MG63 (cell line): ENCODE results near the gene PAK6. TPM values are rescaled to one million over a fixed set of nuclear protein-coding genes. Genes with fewer than 3 reads are reported as not detected.

ENCODE experiments used
- DNase-seq: peaks from one replicate; pipeline ENCODE4 v3.0.0-alpha.2; 2020
- H3K27me3 ChIP-seq: fragments of 250-450 bp; sonication (Bioruptor Pico); 2 replicates; pipeline ENCODE4 v1.5.1; 2020; ENCODE audit warnings: mild to moderate bottlenecking, moderate library complexity
- H3K36me3 ChIP-seq: fragments of 250-450 bp; sonication (Bioruptor Pico); 2 replicates; pipeline ENCODE4 v1.5.1; 2020; ENCODE audit warnings: mild to moderate bottlenecking, moderate library complexity
- H3K4me3 ChIP-seq: fragments of 250-450 bp; sonication (Bioruptor Pico); 2 replicates; pipeline ENCODE4 v1.5.1; 2020; ENCODE audit warnings: mild to moderate bottlenecking, moderate library complexity
- H3K9me3 ChIP-seq: fragments of 250-450 bp; sonication (Bioruptor Pico); 2 replicates; pipeline ENCODE4 v1.5.1; 2020; ENCODE audit warnings: mild to moderate bottlenecking, moderate library complexity
- total RNA-seq: library from RNA; depleted of rRNA; stranded (reverse); fragments of >200 nt; shearing (Covaris generic); gene quantifications from 2 replicates; pipeline ENCODE4 v1.2.3, GENCODE V29; 2014; ENCODE audit warnings: low replicate concordance

Gene PAK6
- total RNA-seq, 1 experiment from 2014 or later: 3.9 TPM

- Histone ChIP-seq H3K9me3 (no peaks in the 10 kb centered on the region), H3K27me3 (peaks cover 3% of the 10 kb centered on the region; the same call in 1 of the 2 replicates), H3K4me3 (no peak overlapping the region), H3K36me3 (no peaks in the 10 kb centered on the region)
- no peak for DNase-seq
Measured at GRCh38 chr15:40281057-40281800, 42.4 kb downstream of the PAK6 start.

- DNase-seq: no peak
- Histone ChIP-seq H3K9me3 (no peaks in the 10 kb centered on the region), H3K27me3 (peaks cover 3% of the 10 kb centered on the region; the same call in 1 of the 2 replicates), H3K4me3 (no peak overlapping the region), H3K36me3 (no peaks in the 10 kb centered on the region)
Measured at GRCh38 chr15:40281801-40282146, 42.9 kb downstream of the PAK6 start.

GRCh38 chr15:40282147-40282868 lies 43.4 kb downstream of the PAK6 start:
- Histone ChIP-seq H3K9me3 (no peaks in the 10 kb centered on the region), H3K36me3 (no peaks in the 10 kb centered on the region), H3K27me3 (peaks cover 3% of the 10 kb centered on the region; the same call in 1 of the 2 replicates), H3K4me3 (peak overlapping the region; percentile 33)
- peak; percentile 23 for DNase-seq

GRCh38 chr15:40282869-40283614 lies 44.2 kb downstream of the PAK6 start, which contains the start of gene ANKRD63:
TSS of gene ANKRD63 (minus strand) at chr15:40283064. CDS start at chr15:40282586, 478 bp downstream.
- DNase-seq: no peak
- no peaks in the 10 kb centered on the region for H3K9me3 ChIP-seq
- H3K4me3 ChIP-seq: peak within 1 kb of the TSS; percentile 33
- no peaks in the 10 kb centered on the region for H3K36me3 ChIP-seq
- H3K27me3 ChIP-seq: peaks cover 3% of the 10 kb centered on the region; the same call in 1 of the 2 replicates

GRCh38 chr15:40283615-40284300 lies 44.9 kb downstream of the PAK6 start:
- no peak for DNase-seq
- Histone ChIP-seq H3K27me3 (peaks cover 3% of the 10 kb centered on the region; the same call in 1 of the 2 replicates), H3K9me3 (no peaks in the 10 kb centered on the region), H3K36me3 (no peaks in the 10 kb centered on the region), H3K4me3 (no peak overlapping the region)

- no peak overlapping the region for H3K4me3 ChIP-seq
- no peaks in the 10 kb centered on the region for H3K36me3 ChIP-seq
- H3K9me3 ChIP-seq: no peaks in the 10 kb centered on the region
- peaks cover 3% of the 10 kb centered on the region; the same call in 1 of the 2 replicates for H3K27me3 ChIP-seq
- DNase-seq: no peak
Measured at GRCh38 chr15:40285151-40285550, 46.3 kb downstream of the PAK6 start.

GRCh38 chr15:40285554-40286011 lies 46.7 kb downstream of the PAK6 start:
- Histone ChIP-seq H3K36me3 (no peaks in the 10 kb centered on the region), H3K4me3 (no peak overlapping the region), H3K27me3 (peaks cover 3% of the 10 kb centered on the region; the same call in 1 of the 2 replicates), H3K9me3 (no peaks in the 10 kb centered on the region)
- DNase-seq: no peak

GRCh38 chr15:40286061-40286532 lies 47.2 kb downstream of the PAK6 start:
- no peak overlapping the region for H3K4me3 ChIP-seq
- no peaks in the 10 kb centered on the region for H3K9me3 ChIP-seq
- H3K36me3 ChIP-seq: no peaks in the 10 kb centered on the region
- H3K27me3 ChIP-seq: peaks cover 3% of the 10 kb centered on the region; the same call in 1 of the 2 replicates
- no peak for DNase-seq

- H3K9me3 ChIP-seq: no peaks in the 10 kb centered on the region
- H3K36me3 ChIP-seq: no peaks in the 10 kb centered on the region
- peaks cover 3% of the 10 kb centered on the region; the same call in 1 of the 2 replicates for H3K27me3 ChIP-seq
- H3K4me3 ChIP-seq: no peak overlapping the region
- DNase-seq: no peak
Measured at GRCh38 chr15:40286794-40287193, 47.9 kb downstream of the PAK6 start.

GRCh38 chr15:40287505-40287904 lies 48.6 kb downstream of the PAK6 start:
- Histone ChIP-seq H3K4me3 (no peak overlapping the region), H3K9me3 (no peaks in the 10 kb centered on the region), H3K36me3 (no peaks in the 10 kb centered on the region), H3K27me3 (no peaks in the 10 kb centered on the region; the same call in 1 of the 2 replicates)
- no peak for DNase-seq

GRCh38 chr15:40287968-40288367 lies 49.1 kb downstream of the PAK6 start:
- no peak for DNase-seq
- Histone ChIP-seq H3K9me3 (no peaks in the 10 kb centered on the region), H3K4me3 (no peak overlapping the region), H3K36me3 (no peaks in the 10 kb centered on the region), H3K27me3 (no peaks in the 10 kb centered on the region)

GRCh38 chr15:40289140-40289775 lies 50.4 kb downstream of the PAK6 start:
- no peak for DNase-seq
- Histone ChIP-seq H3K4me3 (no peak overlapping the region), H3K27me3 (no peaks in the 10 kb centered on the region)

GRCh38 chr15:40290545-40290917 lies 51.7 kb downstream of the PAK6 start:
- Histone ChIP-seq H3K27me3 (no peaks in the 10 kb centered on the region), H3K36me3 (no peaks in the 10 kb centered on the region), H3K9me3 (no peaks in the 10 kb centered on the region), H3K4me3 (no peak overlapping the region)
- DNase-seq: no peak

More at GRCh38 chr15:40289140-40289775, 50.4 kb downstream of the PAK6 start:
- Histone ChIP-seq H3K9me3 (no peaks in the 10 kb centered on the region), H3K36me3 (no peaks in the 10 kb centered on the region)

GRCh38 chr15:40290918-40291574 lies 52.2 kb downstream of the PAK6 start:
- H3K4me3 ChIP-seq: no peak overlapping the region
- H3K27me3 ChIP-seq: no peaks in the 10 kb centered on the region
- DNase-seq: peak; percentile 16
- H3K9me3 ChIP-seq: no peaks in the 10 kb centered on the region
- H3K36me3 ChIP-seq: no peaks in the 10 kb centered on the region

- no peaks in the 10 kb centered on the region for H3K36me3 ChIP-seq
- DNase-seq: no peak
- no peak overlapping the region for H3K4me3 ChIP-seq
- no peaks in the 10 kb centered on the region for H3K27me3 ChIP-seq
- H3K9me3 ChIP-seq: no peaks in the 10 kb centered on the region
Measured at GRCh38 chr15:40292246-40292645, 53.4 kb downstream of the PAK6 start.
